ENCODE results near the gene ZNF718.
"Not testable (repeated sequence)": the region's sequence is repeated elsewhere in the genome, so short reads cannot be mapped to it uniquely, and the experiment has no call there.

GRCh38 chr4:169640-170039 is 45.3 kb downstream of the ZNF718 start:
- TF ChIP-seq, protein P1, sequence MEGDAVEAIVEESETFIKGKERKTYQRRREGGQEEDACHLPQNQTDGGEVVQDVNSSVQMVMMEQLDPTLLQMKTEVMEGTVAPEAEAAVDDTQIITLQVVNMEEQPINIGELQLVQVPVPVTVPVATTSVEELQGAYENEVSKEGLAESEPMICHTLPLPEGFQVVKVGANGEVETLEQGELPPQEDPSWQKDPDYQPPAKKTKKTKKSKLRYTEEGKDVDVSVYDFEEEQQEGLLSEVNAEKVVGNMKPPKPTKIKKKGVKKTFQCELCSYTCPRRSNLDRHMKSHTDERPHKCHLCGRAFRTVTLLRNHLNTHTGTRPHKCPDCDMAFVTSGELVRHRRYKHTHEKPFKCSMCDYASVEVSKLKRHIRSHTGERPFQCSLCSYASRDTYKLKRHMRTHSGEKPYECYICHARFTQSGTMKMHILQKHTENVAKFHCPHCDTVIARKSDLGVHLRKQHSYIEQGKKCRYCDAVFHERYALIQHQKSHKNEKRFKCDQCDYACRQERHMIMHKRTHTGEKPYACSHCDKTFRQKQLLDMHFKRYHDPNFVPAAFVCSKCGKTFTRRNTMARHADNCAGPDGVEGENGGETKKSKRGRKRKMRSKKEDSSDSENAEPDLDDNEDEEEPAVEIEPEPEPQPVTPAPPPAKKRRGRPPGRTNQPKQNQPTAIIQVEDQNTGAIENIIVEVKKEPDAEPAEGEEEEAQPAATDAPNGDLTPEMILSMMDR (IDR thresholded peaks at IDR 0.05; ENCODE audit: low read depth, low read length, poor library complexity, severe bottlenecking) = not testable (repeated sequence)
- not testable (repeated sequence) for TF ChIP-seq EZH2phosphoT487 (IDR thresholded peaks at IDR 0.05; ENCODE audit: borderline replicate concordance, low read length)

Measured in DOHH2 (cell line).